Retinal pigment epithelial cell (primary cell): ENCODE results near the gene CSMD2.

Source experiments
- DNase-seq: peaks from one replicate; pipeline ENCODE4 v3.0.0-alpha.2; 2010; ENCODE audit warnings: low read depth
- H3K4me3 ChIP-seq: 2 replicates; pipeline ENCODE4 v1.5.1; 2011; ENCODE audit warnings: mild to moderate bottlenecking, low read length, control low read depth, moderate library complexity
- TF ChIP-seq, protein P1 (sequence below): conservative IDR thresholded peaks from 2 replicates; pipeline ENCODE4 v1.5.1; 2011; ENCODE audit warnings: low read depth, low read length, control low read depth, inconsistent platforms

The CSMD2 gene

DNA sequence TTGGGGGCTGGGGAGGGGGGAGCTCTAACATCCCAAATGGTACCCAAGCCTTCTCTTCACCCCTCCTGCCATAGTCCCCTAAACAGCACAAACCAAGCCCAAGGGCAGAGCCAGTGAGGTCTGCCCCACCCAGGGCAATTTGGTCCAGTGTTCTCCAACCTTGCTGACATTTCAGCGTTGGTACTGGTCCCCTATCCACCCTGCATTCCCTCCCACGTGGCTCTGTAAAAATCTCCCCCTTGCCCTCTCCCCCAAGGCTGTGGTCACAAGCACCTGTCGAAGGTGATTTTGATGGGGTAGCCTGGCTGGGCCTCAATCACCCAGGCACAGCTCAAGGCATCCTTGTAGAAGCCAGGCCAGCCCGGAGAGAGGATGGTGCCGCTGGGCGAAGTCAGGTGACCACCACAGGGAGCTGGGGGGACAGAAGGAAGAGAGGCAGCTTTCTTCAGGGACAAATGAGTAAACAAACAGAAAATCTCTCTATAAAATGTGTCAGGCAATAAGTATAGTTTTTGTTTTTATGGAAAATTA, 438.7 kb downstream of the CSMD2 start:
- no peak overlapping the region for H3K4me3 ChIP-seq
- DNase-seq: no peak
- TF ChIP-seq, protein P1, sequence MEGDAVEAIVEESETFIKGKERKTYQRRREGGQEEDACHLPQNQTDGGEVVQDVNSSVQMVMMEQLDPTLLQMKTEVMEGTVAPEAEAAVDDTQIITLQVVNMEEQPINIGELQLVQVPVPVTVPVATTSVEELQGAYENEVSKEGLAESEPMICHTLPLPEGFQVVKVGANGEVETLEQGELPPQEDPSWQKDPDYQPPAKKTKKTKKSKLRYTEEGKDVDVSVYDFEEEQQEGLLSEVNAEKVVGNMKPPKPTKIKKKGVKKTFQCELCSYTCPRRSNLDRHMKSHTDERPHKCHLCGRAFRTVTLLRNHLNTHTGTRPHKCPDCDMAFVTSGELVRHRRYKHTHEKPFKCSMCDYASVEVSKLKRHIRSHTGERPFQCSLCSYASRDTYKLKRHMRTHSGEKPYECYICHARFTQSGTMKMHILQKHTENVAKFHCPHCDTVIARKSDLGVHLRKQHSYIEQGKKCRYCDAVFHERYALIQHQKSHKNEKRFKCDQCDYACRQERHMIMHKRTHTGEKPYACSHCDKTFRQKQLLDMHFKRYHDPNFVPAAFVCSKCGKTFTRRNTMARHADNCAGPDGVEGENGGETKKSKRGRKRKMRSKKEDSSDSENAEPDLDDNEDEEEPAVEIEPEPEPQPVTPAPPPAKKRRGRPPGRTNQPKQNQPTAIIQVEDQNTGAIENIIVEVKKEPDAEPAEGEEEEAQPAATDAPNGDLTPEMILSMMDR: no peak

DNA sequence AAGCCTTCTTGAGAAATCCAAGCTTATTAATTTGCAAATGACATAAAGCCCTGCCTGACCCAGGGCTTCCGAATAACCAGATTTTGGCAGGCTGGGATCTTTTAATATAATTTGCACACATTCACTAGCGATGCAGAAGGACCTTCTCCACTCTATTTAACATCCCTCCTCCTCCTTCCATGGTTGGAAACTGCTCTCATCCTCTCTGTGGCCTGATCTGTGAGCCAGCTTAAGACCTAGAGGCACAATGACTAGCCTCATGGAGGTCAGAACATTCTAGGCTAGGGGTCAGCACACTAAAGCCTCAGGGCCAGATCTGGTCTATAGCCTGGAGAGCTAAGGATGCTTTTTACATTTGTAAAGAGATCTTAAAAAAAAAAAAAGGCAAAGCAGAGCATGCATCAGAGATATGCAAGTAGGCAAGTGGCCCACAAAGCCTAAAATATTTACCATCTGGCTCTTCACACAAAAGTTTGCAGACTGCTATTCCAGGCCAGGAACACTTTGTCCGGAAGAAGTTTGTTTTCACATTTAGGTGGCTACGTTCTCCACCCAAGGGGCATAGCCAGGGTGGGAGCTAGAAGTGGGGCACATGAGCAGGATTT, 439.4 kb downstream of the CSMD2 start:
- no peak overlapping the region for H3K4me3 ChIP-seq
- TF ChIP-seq, protein P1: no peak
- no peak for DNase-seq

DNA sequence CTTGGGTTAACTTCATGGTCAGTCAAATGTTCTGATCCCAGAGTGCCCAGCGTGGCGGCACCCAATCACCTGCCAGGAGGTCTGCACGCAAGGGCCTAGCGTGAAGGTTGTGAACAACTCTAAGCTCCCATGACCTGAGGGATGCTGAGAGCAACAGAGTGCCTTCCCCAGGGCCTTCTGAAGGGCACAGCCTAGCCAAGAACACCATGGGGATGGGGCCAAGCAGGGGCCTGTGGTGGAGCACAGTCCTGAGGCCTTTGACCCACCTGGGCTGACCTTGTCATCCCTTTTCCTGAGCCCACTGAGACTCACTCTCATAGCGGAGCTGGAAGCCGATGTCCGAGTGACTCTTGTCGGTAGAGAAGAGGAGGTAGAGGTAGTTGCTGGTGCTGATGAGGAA, 440.0 kb downstream of the CSMD2 start:
- TF ChIP-seq, protein P1: no peak
- no peak overlapping the region for H3K4me3 ChIP-seq
- DNase-seq: no peak

DNA sequence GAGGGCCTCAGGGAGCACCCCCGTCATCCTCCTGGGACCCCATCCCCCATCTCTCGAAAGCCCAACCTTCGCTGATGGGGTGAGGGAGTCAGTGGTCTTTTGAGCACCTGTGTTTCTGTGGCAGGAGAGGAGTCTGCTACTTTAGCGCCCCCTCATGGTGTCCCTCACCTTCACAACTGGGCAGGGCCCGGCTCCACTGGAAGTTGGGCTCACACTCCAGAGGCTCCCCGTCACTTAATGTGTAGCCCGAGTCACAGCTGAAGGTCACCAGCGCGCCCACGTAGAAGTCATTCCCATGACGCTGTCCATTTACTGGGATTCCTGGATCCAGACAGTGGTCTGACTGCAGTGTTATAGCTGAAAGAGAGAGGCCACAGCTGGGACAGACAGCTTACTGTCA, 440.7 kb downstream of the CSMD2 start:
- TF ChIP-seq, protein P1: no peak
- no peak for DNase-seq

DNA sequence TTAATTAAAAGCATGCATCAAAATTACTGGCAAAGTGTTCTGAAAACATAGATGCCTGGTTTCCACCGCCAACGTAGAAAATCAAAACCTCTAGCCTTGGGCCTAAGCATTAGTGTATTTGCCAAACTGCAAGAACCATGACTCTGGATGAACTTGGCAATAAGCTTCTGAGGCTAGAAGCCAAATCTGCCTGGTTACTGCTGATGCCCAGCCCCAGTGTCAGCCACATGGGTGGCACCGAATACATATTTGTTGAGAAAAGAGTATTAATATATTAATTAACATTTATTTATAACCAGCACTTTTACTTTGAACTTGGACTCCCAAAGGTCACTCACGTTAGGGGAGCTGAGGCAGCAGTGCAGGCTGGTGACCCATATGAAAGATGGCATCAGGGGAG, 441.8 kb downstream of the CSMD2 start:
- TF ChIP-seq, protein P1: no peak
- DNase-seq: no peak
- H3K4me3 ChIP-seq: no peak overlapping the region

More for the DNA sequence above, 440.7 kb downstream of the CSMD2 start:
- H3K4me3 ChIP-seq: no peak overlapping the region

DNA sequence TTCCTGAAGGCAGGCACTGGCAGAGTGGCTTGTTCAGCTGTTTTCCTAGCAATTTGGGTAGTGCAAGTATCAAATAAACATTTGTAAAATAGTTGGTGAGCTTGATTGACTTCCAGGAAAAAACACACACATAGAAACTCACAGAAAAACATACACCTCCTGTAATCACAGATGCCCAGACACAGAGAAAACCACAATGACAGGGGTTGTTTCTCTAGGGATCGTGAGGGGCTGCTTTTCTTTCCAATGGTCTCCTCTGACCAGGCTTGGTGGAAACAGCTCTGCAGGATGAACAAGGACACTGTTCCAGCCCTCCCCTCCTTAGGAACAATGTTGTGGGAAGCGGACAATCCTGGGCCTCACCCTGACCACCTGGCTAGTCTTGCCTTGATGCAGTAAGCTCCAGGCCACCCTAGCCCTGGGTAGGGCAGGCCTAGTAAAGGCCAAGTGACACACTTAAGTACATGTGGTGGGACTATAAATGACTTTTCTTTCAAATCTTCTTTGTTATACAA, 443.7 kb downstream of the CSMD2 start:
- TF ChIP-seq, protein P1: no peak
- DNase-seq: no peak
- H3K4me3 ChIP-seq: no peak overlapping the region

DNA sequence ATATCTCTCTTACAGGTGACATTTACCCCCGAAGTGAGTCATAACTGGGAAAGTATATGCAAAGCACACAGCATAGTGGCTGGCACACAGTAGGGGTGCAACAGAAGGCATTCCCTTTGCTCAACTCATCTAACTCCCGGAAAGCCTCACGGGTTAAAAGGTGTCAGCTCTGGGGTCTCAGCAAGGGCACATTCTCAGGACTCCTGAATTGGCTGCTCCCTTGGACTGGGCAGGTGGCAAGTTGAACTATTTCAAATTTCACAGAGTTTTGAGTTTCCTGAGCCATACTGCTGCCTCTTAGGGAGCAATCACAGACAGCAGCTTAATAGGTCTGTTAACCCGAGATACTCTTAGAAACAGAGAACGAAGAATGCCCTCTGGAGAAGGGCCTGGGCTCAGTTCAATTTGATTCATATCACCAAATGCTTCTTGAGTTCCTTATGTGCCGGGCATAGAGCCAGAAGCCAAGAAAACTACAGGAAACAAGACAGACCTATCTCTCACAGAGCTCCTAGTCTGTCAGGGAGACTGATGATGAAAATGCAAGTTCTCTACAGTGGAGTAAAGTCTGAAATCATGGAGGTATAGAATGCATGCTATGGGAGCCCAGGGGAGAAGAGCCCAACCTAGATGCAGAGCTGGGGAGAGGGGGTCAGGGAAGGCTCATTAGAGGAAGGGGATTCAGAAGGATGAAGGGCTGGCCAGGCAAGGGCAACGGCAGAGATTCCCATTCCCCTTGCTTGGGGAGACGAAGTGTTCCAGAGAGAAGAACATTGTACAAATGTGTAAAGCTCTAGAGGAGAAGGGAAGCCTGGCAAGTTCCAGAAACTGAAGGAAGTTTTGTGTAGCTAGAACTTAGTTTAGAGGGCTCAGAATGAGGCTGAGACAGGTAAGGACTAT, 445.0 kb downstream of the CSMD2 start:
- no peak for DNase-seq
- TF ChIP-seq, protein P1: no peak

More for the DNA sequence above, 445.0 kb downstream of the CSMD2 start:
- no peak overlapping the region for H3K4me3 ChIP-seq
